Mammary epithelial cell (primary cell): ENCODE results near the gene RPS23.

Source experiments
- CTCF ChIP-seq, 2 donors: IDR thresholded peaks in 1 of 2; conservative IDR thresholded peaks in 1 of 2; 2 replicates each; pipeline ENCODE4 v1.5.1; 2011 to 2012; ENCODE audit warnings: inconsistent platforms in 2 of 2, low read length in 2 of 2, mild to moderate bottlenecking in 2 of 2, control low read depth in 1 of 2, low read depth in 1 of 2; ENCODE audit not compliant: insufficient read depth in 1 of 2; ENCODE audit errors: extremely low read depth in 1 of 2
- EZH2 ChIP-seq: IDR thresholded peaks from 2 replicates; pipeline ENCODE4 v1.6.1; 2012; ENCODE audit warnings: low read length, inconsistent platforms, borderline replicate concordance

GRCh38 chr5:82255844-82256243, 22.3 kb downstream of the RPS23 start:
- TF ChIP-seq CTCF (conservative IDR thresholded peaks at IDR 0.05 in 1 of 2, IDR thresholded peaks at IDR 0.05 in 1 of 2; ENCODE audit: extremely low read depth in 1 of 2, insufficient read depth in 1 of 2, low read depth in 1 of 2, low read length in 2 of 2) (no peak), EZH2 (no peak)
